Measurements from ENCODE around the gene NACC1. TPM values are rescaled to one million over a fixed set of nuclear protein-coding genes. Genes with fewer than 3 reads are reported as not detected.
A peak's percentile ranks its signal among the peaks of the same experiment; 100 is the strongest.

NACC1 gene
- total and polyA plus RNA-seq, 11 donors, result 28.7 to 88.2 (median 42.0) TPM

DNA sequence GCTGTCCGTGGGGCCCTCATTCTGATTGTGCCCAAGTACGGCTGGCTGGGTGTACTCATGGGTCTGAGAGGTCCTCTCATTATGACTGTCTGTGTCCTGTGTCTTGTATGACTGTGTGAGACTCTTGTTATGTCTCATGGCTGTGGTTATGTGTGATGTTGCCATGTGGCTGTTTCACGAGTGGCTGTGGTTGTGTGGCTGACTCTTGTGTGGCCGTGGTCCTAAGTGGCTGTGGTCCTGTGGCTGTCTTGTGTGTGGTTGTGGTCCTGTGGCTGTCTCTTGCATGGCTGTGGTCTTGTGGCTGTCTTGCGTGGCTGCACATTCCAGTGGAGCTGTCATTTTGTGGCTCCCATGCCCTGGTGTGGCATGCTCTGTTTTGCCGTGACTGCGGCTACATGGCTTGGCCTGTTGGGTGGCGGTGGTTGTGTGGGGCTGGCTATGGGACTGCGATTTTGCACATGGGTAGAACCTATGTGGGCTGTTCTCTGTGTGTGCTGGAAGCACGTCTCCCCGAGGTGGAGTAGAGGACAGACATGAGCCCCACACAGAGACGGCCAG lies 18.0 kb upstream of the NACC1 start:
- Histone ChIP-seq H3K9me3 (no peaks in the 10 kb centered on the region), H3K4me1 (peaks cover 6 to 93% (median 75%) of the 10 kb centered on the region in 12 donors), H3K4me3 (peak overlapping the region in 10 of 12 donors; percentile 4 to 75 (median 52)), H3K36me3 (peaks cover 0 to 6% (median 4%) of the 10 kb centered on the region in 9 donors), H3K27ac (peak overlapping the region; percentile 83 to 98 (median 92)), H3K27me3 (peaks cover 0 to 12% (median 0%) of the 10 kb centered on the region in 9 donors)
- ATAC-seq, result no peak
- intact Hi-C loops (cut with DNase I), result loop anchor here in 7 of 10 donors (5.0 kb wide), 2 partner anchors 52 to 162 kb away; partner anchors contain the start of genes IER2 (in 6 of the 7) and STX10 (in 6 of the 7)
- TF ChIP-seq POLR2A (IDR thresholded peaks at IDR 0.05) (no peak), CTCF (IDR thresholded peaks at IDR 0.05) (no peak)
- WGBS, 4 donors, result 74 to 90% (median 84%) methylated on average over 6 to 12 of the region's 12 CpGs
- peak in 1 of 5 donors; percentile 28 for DNase-seq

- no peak for TF ChIP-seq POLR2A (IDR thresholded peaks at IDR 0.05)
- peak in 9 of 12 donors; percentile 7 to 47 (median 23) for TF ChIP-seq CTCF (IDR thresholded peaks at IDR 0.05)
- 67 to 77% (median 74%) methylated on average over 12 to 18 of the region's 18 CpGs for WGBS, 4 donors
- DNase-seq (peak in 1 of 5 donors; percentile 32), ATAC-seq (no peak)
- Histone ChIP-seq H3K9me3 (no peaks in the 10 kb centered on the region), H3K36me3 (no peaks in the 10 kb centered on the region), H3K4me1 (peaks cover 6 to 87% (median 67%) of the 10 kb centered on the region in 12 donors), H3K27me3 (peaks cover 0 to 12% (median 0%) of the 10 kb centered on the region in 9 donors), H3K4me3 (peak overlapping the region in 11 of 12 donors; percentile 21 to 75 (median 61)), H3K27ac (peak overlapping the region; percentile 42 to 98 (median 92))
- intact Hi-C loops (cut with DNase I), result loop anchor here in 7 of 10 donors (5.0 kb wide), 2 partner anchors 51 to 161 kb away; partner anchors contain the start of genes IER2 (in 6 of the 7) and STX10 (in 6 of the 7)
These were observed 17.0 kb upstream of the NACC1 start for GRCh38 chr19:13100841-13101589.

GRCh38 chr19:13101590-13102415 lies 16.3 kb upstream of the NACC1 start:
- H3K36me3 ChIP-seq, result peaks cover 0 to 5% (median 0%) of the 10 kb centered on the region in 9 donors
- H3K27me3 ChIP-seq, result peaks cover 0 to 12% (median 0%) of the 10 kb centered on the region in 9 donors
- no peak for ATAC-seq
- intact Hi-C loops (cut with DNase I), result loop anchor here in 8 of 10 donors (2.0 to 5.0 kb wide), 3 partner anchors 49 to 160 kb away; partner anchors contain the start of genes IER2 (in 7 of the 8) and STX10 (in 7 of the 8)
- no peaks in the 10 kb centered on the region for H3K9me3 ChIP-seq
- no peak for TF ChIP-seq CTCF (IDR thresholded peaks at IDR 0.05)
- TF ChIP-seq POLR2A (IDR thresholded peaks at IDR 0.05), result no peak
- peaks cover 6 to 79% (median 60%) of the 10 kb centered on the region in 12 donors for H3K4me1 ChIP-seq
- peak overlapping the region; percentile 15 to 75 (median 60) for H3K4me3 ChIP-seq
- WGBS, 4 donors, result 58 to 80% (median 66%) methylated on average over 7 of the region's 7 CpGs
- H3K27ac ChIP-seq, result peak overlapping the region; percentile 72 to 98 (median 92)
- DNase-seq, result no peak

All from heart left ventricle (tissue), 16 donors.